HEK293 (cell line): Measurements from ENCODE around the gene RABGEF1.
"Not testable (repeated sequence)": the region's sequence is repeated elsewhere in the genome, so short reads cannot be mapped to it uniquely, and the experiment has no call there.

Source experiments
- CTCF ChIA-PET: fragments of 350-600 bp; formaldehyde crosslinking; extraction: SDS; loops from one replicate; lab custom pipeline; 2021; ENCODE audit warnings: antibody characterized with exemption; lab: Yijun Ruan, JAX
- POLR2A ChIA-PET: fragments of 300-600 bp; formaldehyde crosslinking; extraction: SDS; loops from one replicate; lab custom pipeline; 2020; ENCODE audit warnings: antibody characterized with exemption, inconsistent platforms; lab: Yijun Ruan, JAX
- H3K27ac ChIP-seq: fragments of 200-500 bp; sonication (Bioruptor generic); 2 replicates; pipeline ENCODE4 v1.5.1; 2014; ENCODE audit warnings: low read depth, low read length, control low read depth, inconsistent platforms; ENCODE audit errors: extremely low read depth
- H3K36me3 ChIP-seq, 2 experiments: fragments of 200-500 bp in 1 of 2; sonication (Bioruptor generic) in 1 of 2; 1 replicate in 1 of 2; 2 replicates in 1 of 2; pipeline ENCODE4 v1.5.1; 2014 to 2017; ENCODE audit warnings: inconsistent platforms in 2 of 2, low read length in 2 of 2; ENCODE audit not compliant: control insufficient read depth in 2 of 2, insufficient read depth in 1 of 2
- H3K4me1 ChIP-seq: fragments of 200-500 bp; sonication (Bioruptor generic); 2 replicates; pipeline ENCODE4 v1.5.1; 2014; ENCODE audit warnings: mild to moderate bottlenecking, low read length, inconsistent platforms; ENCODE audit not compliant: control insufficient read depth, insufficient read depth
- H3K4me3 ChIP-seq: 2 replicates; pipeline ENCODE4 v1.5.1; 2011; ENCODE audit warnings: low read depth, mild to moderate bottlenecking, control low read depth, low read length, moderate library complexity
- H3K9me3 ChIP-seq: fragments of 200-500 bp; sonication (Bioruptor generic); 2 replicates; pipeline ENCODE4 v1.5.1; 2014; ENCODE audit warnings: low read depth, low read length, inconsistent platforms; ENCODE audit not compliant: control insufficient read depth, insufficient read depth
- EGR2 ChIP-seq: fragments of 450-650 bp; formaldehyde crosslinking; IDR thresholded peaks from 2 replicates; pipeline ENCODE4 v1.5.1; 2016; ENCODE audit warnings: low read depth, missing biosample characterization, missing genetic modification characterization
- SALL2 ChIP-seq: fragments of 450-650 bp; formaldehyde crosslinking; IDR thresholded peaks from 2 replicates; pipeline ENCODE4 v1.5.0; 2017; ENCODE audit warnings: missing biosample characterization, mild to moderate bottlenecking, missing genetic modification characterization, borderline replicate concordance
- ZBTB17 ChIP-seq: fragments of 450-650 bp; formaldehyde crosslinking; IDR thresholded peaks from 2 replicates; pipeline ENCODE4 v1.5.1; 2016; ENCODE audit warnings: missing biosample characterization, missing genetic modification characterization
- ZNF138 ChIP-seq: fragments of 450-650 bp; formaldehyde crosslinking; IDR thresholded peaks from 2 replicates; pipeline ENCODE4 v1.5.1; 2016; ENCODE audit warnings: missing biosample characterization, missing genetic modification characterization, borderline replicate concordance
- ZNF157 ChIP-seq: fragments of 450-650 bp; formaldehyde crosslinking; IDR thresholded peaks from 2 replicates; pipeline ENCODE4 v1.5.1; 2016; ENCODE audit warnings: missing biosample characterization, missing genetic modification characterization
- ZNF2 ChIP-seq: fragments of 450-650 bp; formaldehyde crosslinking; IDR thresholded peaks from 2 replicates; pipeline ENCODE4 v1.5.1; 2016; ENCODE audit warnings: missing biosample characterization, missing genetic modification characterization
- ZNF211 ChIP-seq: fragments of 450-650 bp; formaldehyde crosslinking; IDR thresholded peaks from 2 replicates; pipeline ENCODE4 v1.5.1; 2016; ENCODE audit warnings: low read depth, missing biosample characterization, missing genetic modification characterization
- ZNF24 ChIP-seq: fragments of 450-650 bp; formaldehyde crosslinking; IDR thresholded peaks from 2 replicates; pipeline ENCODE4 v1.5.1; 2016; ENCODE audit warnings: missing biosample characterization, missing genetic modification characterization
- ZNF280D ChIP-seq: fragments of 450-650 bp; formaldehyde crosslinking; IDR thresholded peaks from 2 replicates; pipeline ENCODE4 v1.5.1; 2016; ENCODE audit warnings: missing biosample characterization, missing genetic modification characterization
- ZNF473 ChIP-seq: fragments of 450-650 bp; formaldehyde crosslinking; IDR thresholded peaks from 2 replicates; pipeline ENCODE4 v1.5.1; 2017; ENCODE audit warnings: missing biosample characterization, missing genetic modification characterization
- ZNF514 ChIP-seq: fragments of 450-650 bp; formaldehyde crosslinking; IDR thresholded peaks from 2 replicates; pipeline ENCODE4 v1.5.1; 2016; ENCODE audit warnings: missing biosample characterization, missing genetic modification characterization
- ZNF530 ChIP-seq: fragments of 450-650 bp; formaldehyde crosslinking; IDR thresholded peaks from 2 replicates; pipeline ENCODE4 v1.5.1; 2016; ENCODE audit warnings: low read depth, missing biosample characterization, missing genetic modification characterization
- ZNF677 ChIP-seq: fragments of 450-650 bp; IDR thresholded peaks from 2 replicates; pipeline ENCODE4 v1.5.0; 2018; ENCODE audit warnings: missing biosample characterization, mild to moderate bottlenecking, missing genetic modification characterization, moderate library complexity
- ZNF843 ChIP-seq: fragments of 450-650 bp; formaldehyde crosslinking; IDR thresholded peaks from 2 replicates; pipeline ENCODE4 v1.5.1; 2016; ENCODE audit warnings: missing biosample characterization, missing genetic modification characterization
- TF ChIP-seq, protein P1 (sequence below): fragments of 450-650 bp; IDR thresholded peaks from 2 replicates; pipeline ENCODE4 v1.5.1; 2018; ENCODE audit warnings: missing biosample characterization, missing genetic modification characterization
- TF ChIP-seq, protein P2 (sequence below): fragments of 450-650 bp; formaldehyde crosslinking; IDR thresholded peaks from 2 replicates; pipeline ENCODE4 v1.5.1; 2017; ENCODE audit warnings: missing biosample characterization, mild to moderate bottlenecking, missing genetic modification characterization, moderate library complexity
- TF ChIP-seq, protein P3 (sequence below): fragments of 450-650 bp; formaldehyde crosslinking; IDR thresholded peaks from 2 replicates; pipeline ENCODE4 v1.5.1; 2016; ENCODE audit warnings: missing biosample characterization, missing genetic modification characterization
- TF ChIP-seq, protein P4 (sequence below): fragments of 450-650 bp; formaldehyde crosslinking; IDR thresholded peaks from 2 replicates; pipeline ENCODE4 v1.5.1; 2017; ENCODE audit warnings: missing biosample characterization, missing genetic modification characterization

Gene RABGEF1

GRCh38 chr7:66776383-66776782 is 35.9 kb downstream of the RABGEF1 start:
- peaks cover 23 to 43% of the 10 kb centered on the region in 2 experiments for H3K36me3 ChIP-seq
- CTCF ChIA-PET = interaction anchor here (0.6 to 0.7 kb wide), 3 partner anchors 19 to 71 kb away, joined by 3 to 5 read pairs (median 4); no protein-coding TSS in a partner anchor
- H3K4me1 ChIP-seq, POLR2A ChIA-PET, H3K27ac ChIP-seq, H3K9me3 ChIP-seq, H3K4me3 ChIP-seq: not testable (repeated sequence)

GRCh38 chr7:66776800-66777442 is 36.4 kb downstream of the RABGEF1 start:
- CTCF ChIA-PET = interaction anchor here (0.7 kb wide), 2 partner anchors 18 to 71 kb away, joined by 3 to 5 read pairs; no protein-coding TSS in a partner anchor

GRCh38 chr7:66778201-66778600 is 37.7 kb downstream of the RABGEF1 start:
- Histone ChIP-seq H3K27ac (no peak overlapping the region), H3K4me3 (no peak overlapping the region), H3K9me3 (no peaks in the 10 kb centered on the region), H3K4me1 (no peaks in the 10 kb centered on the region), H3K36me3 (peaks cover 23 to 48% of the 10 kb centered on the region in 2 experiments)
- ChIA-PET CTCF (interaction anchor here (1.2 kb wide), 1 partner anchor 12 kb away, joined by 6 read pairs; no protein-coding TSS in a partner anchor), POLR2A (no interaction called here)
- TF ChIP-seq ZNF280D (tag by site-specific recombination) = no peak
- no peak for TF ChIP-seq ZNF843 (tag by site-specific recombination)
- TF ChIP-seq ZNF530 (tag by site-specific recombination) = no peak
- no peak for TF ChIP-seq SALL2

More at GRCh38 chr7:66776800-66777442, 36.4 kb downstream of the RABGEF1 start:
- POLR2A ChIA-PET = no interaction called here
- Histone ChIP-seq H3K4me3 (no peak overlapping the region), H3K9me3 (no peaks in the 10 kb centered on the region), H3K27ac (no peak overlapping the region), H3K36me3 (peaks cover 23 to 48% of the 10 kb centered on the region in 2 experiments), H3K4me1 (no peaks in the 10 kb centered on the region)
- TF ChIP-seq ZNF514 (tag by site-specific recombination) = no peak
- no peak for TF ChIP-seq ZNF211
- TF ChIP-seq ZNF24 (tag by site-specific recombination) = no peak
- no peak for TF ChIP-seq ZNF473
- no peak for TF ChIP-seq EGR2 (tag by site-specific recombination)
- TF ChIP-seq ZBTB17 (tag by site-specific recombination) = no peak
- TF ChIP-seq, protein P1, sequence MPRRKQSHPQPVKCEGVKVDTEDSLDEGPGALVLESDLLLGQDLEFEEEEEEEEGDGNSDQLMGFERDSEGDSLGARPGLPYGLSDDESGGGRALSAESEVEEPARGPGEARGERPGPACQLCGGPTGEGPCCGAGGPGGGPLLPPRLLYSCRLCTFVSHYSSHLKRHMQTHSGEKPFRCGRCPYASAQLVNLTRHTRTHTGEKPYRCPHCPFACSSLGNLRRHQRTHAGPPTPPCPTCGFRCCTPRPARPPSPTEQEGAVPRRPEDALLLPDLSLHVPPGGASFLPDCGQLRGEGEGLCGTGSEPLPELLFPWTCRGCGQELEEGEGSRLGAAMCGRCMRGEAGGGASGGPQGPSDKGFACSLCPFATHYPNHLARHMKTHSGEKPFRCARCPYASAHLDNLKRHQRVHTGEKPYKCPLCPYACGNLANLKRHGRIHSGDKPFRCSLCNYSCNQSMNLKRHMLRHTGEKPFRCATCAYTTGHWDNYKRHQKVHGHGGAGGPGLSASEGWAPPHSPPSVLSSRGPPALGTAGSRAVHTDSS (tag by site-specific recombination) = no peak
- TF ChIP-seq ZNF157 (tag by site-specific recombination) = no peak
- no peak for TF ChIP-seq ZNF138 (tag by site-specific recombination)
- TF ChIP-seq, protein P2, sequence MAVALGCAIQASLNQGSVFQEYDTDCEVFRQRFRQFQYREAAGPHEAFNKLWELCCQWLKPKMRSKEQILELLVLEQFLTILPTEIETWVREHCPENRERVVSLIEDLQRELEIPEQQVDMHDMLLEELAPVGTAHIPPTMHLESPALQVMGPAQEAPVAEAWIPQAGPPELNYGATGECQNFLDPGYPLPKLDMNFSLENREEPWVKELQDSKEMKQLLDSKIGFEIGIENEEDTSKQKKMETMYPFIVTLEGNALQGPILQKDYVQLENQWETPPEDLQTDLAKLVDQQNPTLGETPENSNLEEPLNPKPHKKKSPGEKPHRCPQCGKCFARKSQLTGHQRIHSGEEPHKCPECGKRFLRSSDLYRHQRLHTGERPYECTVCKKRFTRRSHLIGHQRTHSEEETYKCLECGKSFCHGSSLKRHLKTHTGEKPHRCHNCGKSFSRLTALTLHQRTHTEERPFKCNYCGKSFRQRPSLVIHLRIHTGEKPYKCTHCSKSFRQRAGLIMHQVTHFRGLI (tag by site-specific recombination) = no peak
- TF ChIP-seq, protein P3, sequence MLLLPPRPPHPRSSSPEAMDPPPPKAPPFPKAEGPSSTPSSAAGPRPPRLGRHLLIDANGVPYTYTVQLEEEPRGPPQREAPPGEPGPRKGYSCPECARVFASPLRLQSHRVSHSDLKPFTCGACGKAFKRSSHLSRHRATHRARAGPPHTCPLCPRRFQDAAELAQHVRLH (tag by site-specific recombination) = no peak
- TF ChIP-seq ZNF677 (tag by site-specific recombination) = no peak
- TF ChIP-seq, protein P4, sequence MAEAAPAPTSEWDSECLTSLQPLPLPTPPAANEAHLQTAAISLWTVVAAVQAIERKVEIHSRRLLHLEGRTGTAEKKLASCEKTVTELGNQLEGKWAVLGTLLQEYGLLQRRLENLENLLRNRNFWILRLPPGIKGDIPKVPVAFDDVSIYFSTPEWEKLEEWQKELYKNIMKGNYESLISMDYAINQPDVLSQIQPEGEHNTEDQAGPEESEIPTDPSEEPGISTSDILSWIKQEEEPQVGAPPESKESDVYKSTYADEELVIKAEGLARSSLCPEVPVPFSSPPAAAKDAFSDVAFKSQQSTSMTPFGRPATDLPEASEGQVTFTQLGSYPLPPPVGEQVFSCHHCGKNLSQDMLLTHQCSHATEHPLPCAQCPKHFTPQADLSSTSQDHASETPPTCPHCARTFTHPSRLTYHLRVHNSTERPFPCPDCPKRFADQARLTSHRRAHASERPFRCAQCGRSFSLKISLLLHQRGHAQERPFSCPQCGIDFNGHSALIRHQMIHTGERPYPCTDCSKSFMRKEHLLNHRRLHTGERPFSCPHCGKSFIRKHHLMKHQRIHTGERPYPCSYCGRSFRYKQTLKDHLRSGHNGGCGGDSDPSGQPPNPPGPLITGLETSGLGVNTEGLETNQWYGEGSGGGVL (tag by site-specific recombination) = no peak
- no peak for TF ChIP-seq ZNF2 (tag by site-specific recombination)
